GM18502 (cell line): ENCODE measurements around the gene WDR88.

Experiments
- ATAC-seq: cut with Tn5 transposase; IDR thresholded peaks from one replicate; pipeline ENCODE4 v1.9.1; 2021; ENCODE audit warnings: mild to moderate bottlenecking; ENCODE audit not compliant: unreplicated experiment, poor library complexity

The WDR88 gene

DNA sequence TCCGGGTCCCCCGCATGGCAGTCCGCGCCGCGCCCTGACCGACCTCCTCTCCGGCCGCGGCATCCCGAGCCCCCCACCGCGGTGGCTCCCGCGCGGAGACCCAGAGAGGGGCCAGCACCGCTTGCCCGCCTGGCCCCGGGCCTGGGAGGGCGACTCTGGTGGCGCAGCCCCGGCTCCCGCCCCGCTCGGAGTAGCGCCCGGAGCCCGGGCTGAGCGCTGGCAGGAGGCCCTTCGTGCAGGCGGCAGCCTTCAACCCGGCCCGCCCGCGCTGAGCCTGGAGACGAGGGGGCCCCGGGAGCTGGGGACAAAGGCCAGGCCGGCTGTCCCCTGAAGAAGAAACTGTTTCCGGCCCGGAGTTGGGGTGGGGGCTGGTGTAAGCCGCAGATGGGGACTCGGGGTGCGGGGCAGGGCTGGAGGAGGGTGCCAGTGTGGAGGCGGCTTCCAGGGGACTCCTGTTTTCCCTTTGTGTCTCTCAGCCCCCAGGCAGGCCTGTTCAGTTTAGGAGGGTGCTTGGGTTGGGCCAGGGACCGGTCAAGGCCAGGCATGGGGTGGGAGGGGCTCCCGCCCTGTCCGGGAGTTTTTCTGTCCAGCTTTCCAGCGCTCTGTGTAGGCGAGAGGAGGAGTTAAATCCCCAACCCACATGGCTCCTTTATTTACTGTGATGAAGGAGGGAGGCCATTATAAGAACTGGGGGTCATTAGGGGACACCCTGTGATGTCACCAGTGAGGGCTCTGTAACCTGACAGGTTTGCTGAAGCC lies 63.2 kb downstream of the WDR88 start:
- no peak for ATAC-seq

DNA sequence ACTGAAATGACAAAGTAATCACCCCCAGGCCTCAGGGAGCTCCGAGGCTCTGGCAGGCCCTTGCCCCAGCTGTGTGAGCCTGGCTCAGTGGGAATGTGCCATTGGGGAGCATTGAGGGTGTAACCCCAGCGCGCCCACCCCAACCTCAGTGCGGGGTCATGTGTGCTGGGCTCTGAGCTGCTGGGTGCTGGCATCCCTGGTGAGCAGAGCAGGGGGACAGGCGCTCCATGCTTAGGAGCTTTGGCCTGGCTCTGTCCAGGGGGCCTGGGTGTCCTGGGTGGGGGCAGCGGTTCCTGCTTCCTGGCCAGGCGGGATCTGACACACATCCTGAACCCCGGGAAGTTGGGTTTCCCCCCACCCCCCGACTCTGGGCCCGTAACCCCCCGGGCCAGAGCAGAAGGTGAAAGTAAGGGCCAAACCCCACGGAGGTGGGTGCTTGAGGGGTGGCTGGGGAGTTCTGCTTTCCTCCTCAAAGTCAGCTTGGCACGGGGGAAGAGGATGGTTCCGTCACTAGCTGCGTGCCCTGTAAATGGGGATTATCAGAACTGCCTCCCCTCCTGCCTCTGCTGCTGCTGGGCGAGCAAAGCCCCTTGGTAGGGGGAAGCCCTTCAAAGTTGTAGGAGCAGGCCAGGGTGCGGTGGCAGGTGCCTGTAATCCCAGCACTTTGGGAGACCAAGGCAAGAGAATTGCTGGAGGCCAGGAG lies 63.9 kb downstream of the WDR88 start:
- ATAC-seq = no peak

DNA sequence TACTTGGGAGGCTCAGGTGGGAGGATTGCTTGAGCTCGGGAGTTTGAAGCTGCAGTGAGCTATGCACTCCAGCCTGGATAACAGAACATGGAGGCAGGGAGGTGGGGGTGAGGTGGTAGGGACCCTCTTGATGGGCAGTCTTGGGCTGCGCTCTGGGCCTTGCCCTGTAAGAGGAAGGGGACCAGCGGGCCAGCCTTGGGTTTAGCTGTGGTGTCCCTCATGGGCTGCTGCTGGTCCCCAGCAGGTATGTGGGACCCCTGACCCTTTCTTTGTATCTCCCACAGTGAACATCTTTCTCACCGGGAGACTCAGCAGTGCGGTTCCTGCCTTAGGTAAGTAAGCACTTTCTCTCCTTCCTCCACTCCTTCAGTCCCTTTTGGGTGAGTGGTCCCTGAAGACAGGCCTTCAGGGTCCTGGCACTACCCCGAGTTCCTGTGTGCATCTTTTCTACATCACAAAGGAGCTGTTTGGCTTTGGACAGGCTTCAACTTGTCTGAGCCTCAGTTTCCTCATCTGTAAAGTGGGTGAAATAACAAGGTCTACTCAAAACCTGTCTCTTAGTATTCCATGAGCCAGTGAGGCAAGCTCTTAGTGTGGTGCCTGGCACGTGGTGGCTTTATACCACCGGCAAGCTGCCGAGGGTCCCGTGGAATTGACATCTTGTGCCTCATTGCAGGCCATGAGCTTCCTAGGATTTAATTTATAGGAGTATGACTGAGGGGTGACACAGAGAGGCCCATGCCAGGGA lies 64.7 kb downstream of the WDR88 start:
- no peak for ATAC-seq

DNA sequence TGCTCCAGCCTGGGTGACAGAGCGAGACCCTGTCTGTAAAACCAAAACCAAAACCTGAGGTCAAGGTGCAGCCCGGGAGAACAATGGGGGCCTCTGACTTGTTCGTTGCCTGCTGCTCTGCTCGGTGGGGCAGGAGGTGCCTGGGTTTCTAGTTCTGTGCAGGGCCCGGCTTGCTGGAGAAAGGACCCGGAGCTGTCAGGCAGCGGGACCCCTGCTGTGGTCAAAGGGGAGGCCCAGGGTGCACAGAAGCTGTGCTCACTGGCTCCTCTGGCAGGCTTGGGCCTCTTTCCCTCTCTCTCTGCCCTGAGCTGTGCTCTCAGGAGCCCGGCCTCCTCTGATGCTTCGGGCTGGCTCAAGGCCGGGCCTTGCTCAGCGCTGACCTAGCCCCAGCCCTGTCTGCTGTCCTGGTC lies 65.7 kb downstream of the WDR88 start:
- ATAC-seq = no peak

DNA sequence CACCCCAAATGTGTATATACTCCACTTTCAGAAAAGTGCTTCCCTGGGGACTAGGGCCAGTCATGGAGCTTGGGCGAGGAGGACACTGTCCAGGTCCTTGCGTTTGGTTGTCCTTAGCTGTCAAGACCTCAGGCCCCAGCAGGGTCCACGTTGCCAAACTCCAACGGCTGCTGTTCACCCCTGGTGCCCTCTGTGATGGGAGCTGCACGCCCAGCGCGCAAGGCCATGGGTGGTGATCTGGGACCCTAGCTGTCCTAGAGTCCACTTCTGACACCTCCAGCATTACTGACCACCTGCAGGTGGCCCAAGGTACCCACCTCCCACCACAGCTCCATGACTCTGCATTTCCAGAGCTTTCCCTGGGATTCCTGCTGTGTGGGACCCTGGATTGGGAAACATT lies 66.3 kb downstream of the WDR88 start:
- no peak for ATAC-seq

DNA sequence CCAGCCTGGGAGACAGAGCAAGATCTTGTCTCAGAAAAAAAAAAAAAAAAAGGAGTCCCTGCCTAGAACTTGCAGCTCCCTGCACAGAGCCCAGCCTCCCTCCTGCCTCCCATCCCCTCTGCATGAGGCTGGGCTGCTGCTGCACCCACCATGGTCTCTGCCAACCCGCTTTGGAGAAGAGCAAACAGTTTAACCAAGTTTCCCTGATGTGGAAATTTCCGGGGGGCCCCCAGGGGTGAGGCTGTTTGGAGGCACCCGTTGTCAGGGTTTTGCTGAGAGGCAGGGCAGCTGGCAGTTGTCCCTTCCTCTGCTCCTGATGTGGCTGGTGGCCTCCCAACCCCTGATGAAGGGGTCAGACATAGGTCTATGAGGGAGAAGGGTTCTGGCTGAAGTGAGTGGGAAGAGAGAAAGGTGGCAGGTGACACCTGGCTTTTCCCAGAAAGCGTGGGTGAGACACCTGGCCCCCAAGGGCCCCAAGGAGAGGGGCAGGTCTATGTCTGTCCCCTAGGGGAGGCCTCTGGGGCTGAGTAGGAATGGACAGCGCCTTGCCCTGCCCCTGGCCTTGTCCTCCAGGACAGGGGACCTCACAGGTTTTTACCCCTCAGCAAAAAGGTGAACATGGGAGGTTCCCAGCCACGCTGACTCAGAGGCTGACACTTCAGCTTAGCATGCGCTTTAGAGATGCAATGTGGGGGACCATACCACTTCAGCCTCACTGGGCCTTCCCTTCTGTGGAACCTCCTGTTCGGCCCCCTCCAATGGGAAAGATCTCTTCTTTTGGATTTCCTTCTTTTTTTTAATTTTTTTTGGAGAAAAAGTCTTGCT lies 67.7 kb downstream of the WDR88 start:
- ATAC-seq = no peak

DNA sequence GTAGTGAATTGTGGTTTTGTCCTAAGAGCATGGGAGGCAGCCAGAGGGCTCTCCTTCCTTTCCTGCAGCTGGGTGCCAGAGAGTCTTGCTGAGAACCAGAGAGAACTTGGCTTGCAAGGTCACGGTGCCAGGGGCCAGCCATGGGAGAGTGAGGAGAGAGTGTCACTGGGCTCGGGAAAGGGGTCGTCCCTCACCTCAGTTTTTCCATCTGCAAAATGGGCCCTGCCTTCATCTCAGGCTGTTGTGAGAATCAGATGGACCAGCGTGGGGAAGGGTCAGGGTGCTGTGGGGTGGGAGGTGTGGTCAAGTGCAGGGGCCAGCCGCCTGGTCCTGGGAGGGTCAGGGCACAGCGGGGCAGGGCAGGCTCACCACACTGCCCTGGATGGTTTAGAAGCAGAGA lies 69.6 kb downstream of the WDR88 start:
- ATAC-seq = no peak

DNA sequence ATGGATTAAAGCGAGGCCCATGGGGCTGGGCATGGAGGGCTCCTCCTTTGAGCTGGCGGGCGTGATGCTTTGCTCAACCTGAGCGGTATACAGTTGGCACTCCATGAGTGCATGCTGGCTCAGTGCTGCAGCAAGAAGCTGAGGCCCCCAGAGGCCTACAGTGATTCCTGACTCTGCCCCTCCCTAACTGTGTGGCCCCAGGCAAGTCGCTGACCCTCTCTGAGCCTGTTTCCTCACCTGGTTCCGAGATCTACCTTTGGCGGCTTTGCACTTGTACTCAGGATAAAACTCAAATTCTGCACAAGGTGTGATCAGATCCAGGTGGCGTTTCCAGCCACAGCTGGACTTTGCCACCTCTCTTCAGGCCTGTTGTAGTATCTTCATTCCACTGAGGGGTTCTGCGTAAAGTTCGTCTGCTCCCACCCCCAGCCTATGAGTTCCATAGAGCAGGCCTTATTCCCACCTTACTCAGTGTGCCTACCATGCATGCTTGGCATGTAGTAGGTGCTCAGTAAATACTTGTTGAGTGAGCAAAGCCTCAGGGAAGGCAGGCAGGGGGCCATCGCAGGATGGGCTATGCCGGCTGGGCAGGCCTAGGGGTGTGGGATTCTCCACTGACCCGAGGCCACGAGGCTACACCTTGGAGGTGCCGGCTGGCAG lies 70.1 kb downstream of the WDR88 start:
- ATAC-seq = no peak

DNA sequence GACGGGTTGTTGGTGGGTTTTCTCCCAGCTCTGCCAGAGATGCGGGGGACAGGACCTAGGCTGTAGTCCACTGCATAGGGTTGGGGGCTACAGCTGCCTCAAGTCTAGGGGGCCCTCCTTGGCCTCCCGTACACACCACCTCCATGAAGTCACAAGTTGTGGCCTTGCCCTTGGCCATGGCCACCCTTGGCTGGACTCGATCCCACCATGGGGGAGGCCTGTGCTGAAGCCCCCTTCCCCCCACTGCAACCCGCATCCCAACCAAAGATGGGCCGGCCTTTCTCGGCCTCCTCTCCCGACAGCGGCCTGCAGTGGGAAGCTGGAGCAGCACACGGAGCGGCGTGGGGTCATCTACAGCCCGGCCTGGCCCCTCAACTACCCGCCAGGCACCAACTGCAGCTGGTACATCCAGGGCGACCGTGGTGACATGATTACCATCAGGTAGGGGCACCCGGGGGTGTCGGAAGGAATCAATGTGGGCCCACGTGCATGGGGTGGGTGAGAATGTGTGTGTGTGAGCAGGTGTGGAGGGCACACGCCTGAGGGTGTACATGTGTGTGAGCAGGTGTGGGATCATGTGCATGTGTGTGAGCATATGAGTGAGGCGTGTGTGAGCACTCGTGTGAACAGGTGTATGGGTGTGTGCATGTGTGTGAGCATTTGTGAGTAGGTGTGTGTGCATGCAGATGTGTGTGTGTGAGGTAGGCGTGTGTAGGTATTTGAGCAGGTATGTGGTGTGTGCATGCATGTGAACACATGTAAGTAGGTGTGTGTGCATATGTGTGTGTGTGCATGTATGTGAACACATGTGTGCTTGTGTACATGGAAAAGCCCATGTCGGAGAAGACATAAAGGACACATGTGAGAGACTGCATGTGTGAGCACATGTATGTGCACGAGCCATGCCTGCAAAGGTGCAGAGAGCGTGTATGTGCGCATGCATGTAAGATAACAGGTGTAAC lies 70.9 kb downstream of the WDR88 start:
- ATAC-seq = no peak

- ATAC-seq = no peak
Measured at GRCh38 chr19:33203529-33203928, 71.6 kb downstream of the WDR88 start.

- ATAC-seq = no peak
Measured at GRCh38 chr19:33204136-33204973, 72.4 kb downstream of the WDR88 start.

- ATAC-seq = no peak
Measured at GRCh38 chr19:33205110-33205509, 73.2 kb downstream of the WDR88 start.

DNA sequence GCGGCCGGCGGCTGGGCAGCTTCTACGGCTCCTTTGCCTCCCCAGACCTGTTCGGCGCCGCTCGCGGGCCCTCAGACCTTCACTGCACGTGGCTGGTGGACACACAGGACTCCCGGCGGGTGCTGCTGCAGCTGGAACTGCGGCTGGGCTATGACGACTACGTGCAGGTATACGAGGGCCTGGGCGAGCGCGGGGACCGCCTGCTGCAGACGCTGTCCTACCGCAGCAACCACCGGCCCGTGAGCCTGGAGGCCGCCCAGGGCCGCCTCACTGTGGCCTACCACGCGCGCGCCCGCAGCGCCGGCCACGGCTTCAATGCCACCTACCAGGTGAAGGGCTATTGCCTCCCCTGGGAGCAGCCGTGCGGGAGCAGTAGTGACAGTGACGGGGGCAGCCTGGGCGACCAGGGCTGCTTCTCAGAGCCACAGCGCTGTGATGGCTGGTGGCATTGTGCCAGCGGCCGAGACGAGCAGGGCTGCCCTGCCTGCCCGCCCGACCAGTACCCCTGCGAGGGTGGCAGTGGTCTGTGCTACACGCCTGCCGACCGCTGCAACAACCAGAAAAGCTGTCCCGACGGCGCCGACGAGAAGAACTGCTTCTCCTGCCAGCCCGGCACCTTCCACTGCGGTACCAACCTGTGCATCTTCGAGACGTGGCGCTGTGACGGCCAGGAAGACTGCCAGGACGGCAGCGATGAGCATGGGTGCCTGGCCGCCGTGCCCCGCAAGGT lies 73.8 kb downstream of the WDR88 start:
- ATAC-seq = no peak

DNA sequence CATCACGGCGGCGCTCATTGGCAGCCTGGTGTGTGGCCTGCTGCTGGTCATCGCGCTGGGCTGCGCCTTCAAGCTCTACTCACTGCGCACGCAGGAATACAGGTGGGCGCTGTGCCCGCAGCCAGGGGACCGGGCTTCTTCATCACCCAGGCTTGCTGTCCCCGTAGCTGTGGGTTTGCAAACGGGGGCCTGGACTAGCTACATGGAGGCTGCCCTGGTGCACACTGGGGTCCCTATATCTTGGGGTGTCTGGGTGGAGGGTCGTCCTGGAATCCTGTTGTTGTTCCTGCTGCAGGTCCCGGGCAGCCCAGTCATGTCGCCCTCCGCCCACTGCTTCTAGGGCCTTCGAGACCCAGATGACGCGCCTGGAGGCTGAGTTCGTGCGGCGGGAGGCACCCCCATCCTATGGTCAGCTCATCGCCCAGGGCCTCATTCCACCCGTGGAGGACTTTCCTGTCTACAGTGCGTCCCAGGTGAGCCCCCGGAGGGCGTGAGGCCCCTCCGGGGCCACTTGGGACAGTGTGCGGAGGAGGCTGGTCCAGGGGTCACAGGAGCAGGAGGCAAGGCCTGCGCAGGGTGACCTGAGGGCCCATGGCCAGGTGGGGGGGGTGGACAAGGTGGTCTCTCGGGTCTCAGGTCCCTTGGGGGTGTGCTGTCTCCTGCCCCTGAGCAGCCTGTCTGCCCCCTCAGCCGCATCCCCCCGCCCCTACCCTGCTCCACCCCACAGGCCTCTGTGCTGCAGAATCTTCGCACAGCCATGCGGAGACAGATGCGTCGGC lies 74.5 kb downstream of the WDR88 start:
- no peak for ATAC-seq

- no peak for ATAC-seq
Measured at GRCh38 chr19:33207040-33207620, 75.2 kb downstream of the WDR88 start.

GRCh38 chr19:33207903-33208302 lies 76.0 kb downstream of the WDR88 start:
- ATAC-seq = no peak
